Progenitor cell of endocrine pancreas (in vitro differentiated cells): ENCODE data around the gene MRPS31. TPM values are rescaled to one million over a fixed set of nuclear protein-coding genes. Genes with fewer than 3 reads are reported as not detected.
"Not testable (repeated sequence)": the region's sequence is repeated elsewhere in the genome, so short reads cannot be mapped to it uniquely, and the experiment has no call there.

ENCODE experiments used
- DNase-seq: peaks from one replicate; pipeline ENCODE4 v3.0.0; 2021; ENCODE audit warnings: low spot score; ENCODE audit not compliant: unreplicated experiment
- H3K27ac Mint-ChIP-seq: 2 replicates; pipeline ENCODE4 v1.8.0; 2021; ENCODE audit warnings: mild to moderate bottlenecking, moderate library complexity, mixed read lengths
- H3K27me3 Mint-ChIP-seq: 2 replicates; pipeline ENCODE4 v1.8.0; 2021; ENCODE audit warnings: mixed read lengths
- H3K36me3 Mint-ChIP-seq: 2 replicates; pipeline ENCODE4 v1.8.0; 2022; ENCODE audit warnings: mixed read lengths; ENCODE audit not compliant: insufficient read depth
- H3K4me1 Mint-ChIP-seq: 2 replicates; pipeline ENCODE4 v1.8.0; 2021; ENCODE audit warnings: low read depth, mixed read lengths
- H3K4me3 Mint-ChIP-seq: 2 replicates; pipeline ENCODE4 v1.8.0; 2021; ENCODE audit warnings: low read depth, mild to moderate bottlenecking, moderate library complexity, mixed read lengths
- H3K9me3 Mint-ChIP-seq: 2 replicates; pipeline ENCODE4 v1.8.0; 2021; ENCODE audit warnings: low read depth, mixed read lengths
- CTCF ChIP-seq: fragments of 200-600 bp; sonication (generic); IDR thresholded peaks from one replicate; pipeline ENCODE4 v1.5.0; 2021; ENCODE audit warnings: antibody characterized with exemption, mild to moderate bottlenecking; ENCODE audit not compliant: unreplicated experiment
- total RNA-seq: library from RNA; stranded (reverse); gene quantifications from 2 replicates; pipeline ENCODE4 v1.2.1, GENCODE V29; 2021

The MRPS31 gene
- total RNA-seq, 1 donor from 2014 or later = 39.5 TPM

- Mint-ChIP-seq H3K27me3 (no peaks in the 10 kb centered on the region), H3K27ac (no peak overlapping the region), H3K4me3 (no peak overlapping the region), H3K4me1 (no peaks in the 10 kb centered on the region), H3K9me3 (no peaks in the 10 kb centered on the region), H3K36me3 (peaks cover 12% of the 10 kb centered on the region)
- no peak for DNase-seq
- TF ChIP-seq CTCF = no peak
These were observed 12.2 kb downstream of the MRPS31 start for GRCh38 chr13:40758811-40759210.

- no peak overlapping the region for H3K4me3 Mint-ChIP-seq
- no peaks in the 10 kb centered on the region for H3K27me3 Mint-ChIP-seq
- H3K9me3 Mint-ChIP-seq = no peaks in the 10 kb centered on the region
- no peak overlapping the region for H3K27ac Mint-ChIP-seq
- no peak for TF ChIP-seq CTCF
- peaks cover 3% of the 10 kb centered on the region for H3K4me1 Mint-ChIP-seq
- no peak for DNase-seq
- H3K36me3 Mint-ChIP-seq = peaks cover 16% of the 10 kb centered on the region
These were observed 14.9 kb downstream of the MRPS31 start for GRCh38 chr13:40756042-40756441.

GRCh38 chr13:40755082-40755700 is 15.8 kb downstream of the MRPS31 start:
- TF ChIP-seq CTCF = no peak
- H3K27me3 Mint-ChIP-seq = no peaks in the 10 kb centered on the region
- no peak overlapping the region for H3K27ac Mint-ChIP-seq

GRCh38 chr13:40749327-40749726 is 21.7 kb downstream of the MRPS31 start:
- peaks cover 3% of the 10 kb centered on the region for H3K4me1 Mint-ChIP-seq
- TF ChIP-seq CTCF = peak; percentile 33
- H3K4me3 Mint-ChIP-seq = no peak overlapping the region
- no peak for DNase-seq
- no peak overlapping the region for H3K27ac Mint-ChIP-seq
- peaks cover 7% of the 10 kb centered on the region for H3K36me3 Mint-ChIP-seq
- no peaks in the 10 kb centered on the region for H3K9me3 Mint-ChIP-seq
- no peaks in the 10 kb centered on the region for H3K27me3 Mint-ChIP-seq

More at GRCh38 chr13:40755082-40755700, 15.8 kb downstream of the MRPS31 start:
- no peak for DNase-seq
- H3K36me3 Mint-ChIP-seq = peaks cover 16% of the 10 kb centered on the region
- peaks cover 3% of the 10 kb centered on the region for H3K4me1 Mint-ChIP-seq
- no peak overlapping the region for H3K4me3 Mint-ChIP-seq
- H3K9me3 Mint-ChIP-seq = no peaks in the 10 kb centered on the region

- Mint-ChIP-seq H3K36me3 (peaks cover 15% of the 10 kb centered on the region), H3K4me3 (peak overlapping the region; percentile 77)
- DNase-seq, H3K27ac Mint-ChIP-seq, H3K4me1 Mint-ChIP-seq, H3K27me3 Mint-ChIP-seq, H3K9me3 Mint-ChIP-seq: not testable (repeated sequence)
These were observed 35.8 kb downstream of the MRPS31 start for GRCh38 chr13:40735232-40735548.

- not testable (repeated sequence) for H3K9me3 Mint-ChIP-seq, H3K4me1 Mint-ChIP-seq, DNase-seq, H3K27me3 Mint-ChIP-seq
- peak overlapping the region; percentile 90 for H3K27ac Mint-ChIP-seq
- peaks cover 15% of the 10 kb centered on the region for H3K36me3 Mint-ChIP-seq
- H3K4me3 Mint-ChIP-seq = peak overlapping the region; percentile 77
These were observed 36.3 kb downstream of the MRPS31 start for GRCh38 chr13:40734536-40735231.
